HG03442 (cell line): ENCODE results near the gene WSB1.
A peak's percentile ranks its signal among the peaks of the same experiment; 100 is the strongest.
"Not testable (repeated sequence)": the region's sequence is repeated elsewhere in the genome, so short reads cannot be mapped to it uniquely, and the experiment has no call there.

Experiments
- ATAC-seq: cut with Tn5 transposase; IDR thresholded peaks from one replicate; pipeline ENCODE4 v1.9.1; 2021; ENCODE audit warnings: mild to moderate bottlenecking, moderate library complexity; ENCODE audit not compliant: unreplicated experiment

WSB1 gene

GRCh38 chr17:27315322-27315721 lies 21.4 kb downstream of the WSB1 start:
- ATAC-seq, result no peak

GRCh38 chr17:27315796-27316465 lies 22.0 kb downstream of the WSB1 start:
- no peak for ATAC-seq

DNA sequence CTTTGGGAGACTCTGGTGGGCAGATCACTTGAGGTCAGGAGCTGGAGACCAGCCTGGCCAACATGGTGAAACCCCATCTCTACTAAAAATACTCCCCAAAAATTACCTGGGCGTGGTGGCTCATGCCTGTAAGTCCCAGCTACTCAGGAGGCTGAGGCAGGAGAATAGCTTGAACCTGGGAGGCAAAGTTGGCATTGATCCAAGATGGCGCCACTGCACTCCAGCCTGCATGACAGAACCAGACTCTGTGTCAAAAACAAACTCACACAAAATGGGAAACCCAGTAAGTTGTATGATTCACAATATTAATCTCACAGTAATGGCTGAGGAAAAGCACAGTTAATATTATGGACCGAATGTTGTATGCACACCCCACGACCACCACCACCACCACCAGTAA lies 24.3 kb downstream of the WSB1 start:
- no peak for ATAC-seq

GRCh38 chr17:27318633-27319032 lies 24.7 kb downstream of the WSB1 start:
- no peak for ATAC-seq

GRCh38 chr17:27319541-27320221 lies 25.8 kb downstream of the WSB1 start:
- ATAC-seq, result no peak

GRCh38 chr17:27320222-27320560 lies 26.3 kb downstream of the WSB1 start:
- ATAC-seq, result no peak

DNA sequence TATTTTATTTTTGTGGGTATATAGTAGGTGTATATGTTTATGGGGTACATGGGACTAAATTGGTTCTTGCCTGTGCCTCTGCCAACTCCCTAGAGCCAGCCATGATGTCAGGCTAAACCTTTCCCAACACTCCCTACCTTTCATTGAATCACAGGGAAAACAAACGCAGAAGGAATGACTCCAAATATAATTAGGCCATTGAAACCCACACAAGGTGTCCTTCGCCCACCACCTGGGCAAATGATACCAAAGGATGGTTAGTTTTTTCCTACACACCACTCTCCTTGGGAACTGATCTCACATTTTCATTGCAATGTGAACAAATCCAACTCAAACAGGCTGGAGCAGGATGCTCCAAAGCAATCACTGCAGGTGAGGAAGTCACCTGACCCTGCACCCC lies 27.5 kb downstream of the WSB1 start:
- no peak for ATAC-seq

GRCh38 chr17:27322026-27322425 lies 28.1 kb downstream of the WSB1 start:
- no peak for ATAC-seq

GRCh38 chr17:27322690-27323508 lies 29.0 kb downstream of the WSB1 start:
- no peak for ATAC-seq

DNA sequence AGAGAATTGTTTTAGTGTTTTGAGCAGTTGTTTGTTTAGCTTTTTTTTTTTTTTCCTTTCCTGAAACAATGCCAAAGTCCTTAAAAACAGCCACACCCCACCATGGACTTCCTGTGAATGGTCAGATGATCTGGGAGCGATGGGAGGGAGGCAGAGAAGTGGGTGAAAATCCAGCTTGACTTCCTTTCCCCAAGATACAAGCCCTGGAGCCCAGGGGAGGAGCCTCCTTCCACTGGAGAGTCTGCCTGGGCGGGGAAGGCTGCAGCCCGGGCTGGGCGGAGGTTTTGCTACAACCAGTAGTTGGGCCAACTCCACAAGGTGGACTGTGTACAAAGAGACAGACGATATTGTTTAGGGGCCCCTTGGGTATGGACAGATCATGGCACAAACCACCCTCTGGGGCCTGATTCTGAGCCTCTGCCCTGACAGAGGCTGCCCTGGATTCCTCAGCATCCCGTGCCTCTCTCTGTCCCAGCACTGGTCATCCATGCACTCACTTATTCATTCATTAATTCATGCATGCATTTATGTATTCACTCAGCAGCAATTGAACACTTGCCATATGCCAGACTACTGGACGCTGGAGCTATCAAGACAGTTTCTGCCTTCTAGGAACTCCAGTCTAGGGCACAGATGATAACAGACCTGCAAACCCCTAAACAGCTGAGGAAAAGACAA lies 29.8 kb downstream of the WSB1 start:
- no peak for ATAC-seq

DNA sequence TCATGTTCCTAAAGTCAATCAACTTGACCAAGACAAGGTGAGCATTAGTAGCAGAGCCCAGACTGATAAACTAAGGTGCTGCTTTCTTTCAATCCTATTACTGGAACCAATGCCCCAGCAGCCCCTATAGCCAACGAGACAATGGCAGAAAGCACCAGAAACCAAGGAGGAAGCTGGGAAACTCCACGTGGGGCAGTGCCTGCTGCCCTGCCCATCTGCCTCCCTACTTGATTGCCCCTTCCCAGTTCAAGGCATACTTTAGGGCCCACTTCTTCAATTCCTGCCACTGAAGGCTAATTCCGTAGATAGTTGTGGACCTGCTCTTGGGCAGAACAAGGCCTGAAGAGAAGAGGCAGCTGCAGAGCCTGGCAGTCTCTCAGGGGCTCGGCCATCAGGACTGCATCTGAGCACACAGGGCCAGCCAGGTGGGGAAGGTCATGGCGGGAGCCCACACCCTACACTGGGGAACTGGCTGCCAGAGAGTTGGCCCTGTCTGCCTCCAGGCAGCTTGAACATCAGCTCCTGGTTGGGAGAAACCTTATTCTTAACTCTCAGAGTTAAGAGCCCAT lies 30.9 kb downstream of the WSB1 start:
- ATAC-seq, result no peak

- ATAC-seq, result no peak
Measured at GRCh38 chr17:27326051-27326450, 32.1 kb downstream of the WSB1 start.

DNA sequence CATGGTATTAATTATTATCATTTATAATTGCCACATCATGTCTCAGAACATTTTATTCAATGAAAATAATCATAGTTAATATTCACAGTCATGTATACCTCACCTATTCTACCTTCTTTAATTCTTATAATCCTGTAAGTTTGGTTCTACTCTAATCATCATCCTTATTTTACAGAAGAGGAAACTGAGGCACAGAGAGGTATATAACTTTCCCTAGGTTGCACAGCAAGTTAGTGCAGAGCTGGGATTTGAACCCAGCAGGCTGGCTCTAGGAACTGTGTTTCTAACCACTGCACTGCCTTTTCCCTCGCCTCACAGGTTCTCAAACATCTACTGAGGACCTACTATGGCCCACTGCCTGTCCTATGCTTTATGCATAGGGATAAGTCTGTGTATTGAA lies 32.7 kb downstream of the WSB1 start:
- no peak for ATAC-seq

- no peak for ATAC-seq
Measured at GRCh38 chr17:27327397-27327796, 33.5 kb downstream of the WSB1 start.

DNA sequence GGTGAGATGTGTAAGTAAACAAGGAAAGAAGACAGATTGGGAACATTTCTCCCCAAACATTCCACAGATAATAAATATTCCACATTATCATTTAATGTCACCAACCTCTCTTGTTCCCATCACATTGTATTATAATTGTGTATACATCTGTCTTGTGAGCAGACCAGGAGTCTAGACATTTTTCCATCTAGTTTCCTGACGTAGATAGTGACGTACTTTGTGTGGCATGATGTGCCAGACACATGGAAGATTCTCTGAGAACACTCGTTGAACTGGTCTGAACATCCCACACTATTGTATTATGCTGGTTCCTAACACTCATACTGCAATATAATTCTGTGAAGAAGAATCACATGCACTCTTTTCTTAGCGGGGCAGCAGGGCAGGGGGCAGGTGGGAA lies 34.0 kb downstream of the WSB1 start:
- ATAC-seq, result no peak

DNA sequence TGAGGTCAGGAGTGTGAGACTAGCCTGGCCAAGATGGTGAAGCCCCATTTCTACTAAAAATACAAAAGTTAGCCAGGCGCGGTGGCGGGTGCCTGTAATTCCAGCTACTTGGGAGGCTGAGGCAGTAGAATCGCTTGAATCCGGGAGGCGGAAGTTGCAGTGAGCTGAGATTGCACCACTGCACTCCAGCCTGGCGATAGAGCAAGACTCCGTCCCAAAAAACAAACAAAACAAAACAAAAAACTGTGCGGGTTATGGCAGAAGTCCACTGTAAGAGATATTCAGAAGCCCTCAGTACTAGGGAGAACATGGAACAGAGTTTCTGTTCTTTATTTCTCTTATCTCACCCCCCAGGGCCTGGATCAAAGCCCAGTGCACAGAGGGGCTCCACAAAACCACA lies 34.8 kb downstream of the WSB1 start:
- not testable (repeated sequence) for ATAC-seq

DNA sequence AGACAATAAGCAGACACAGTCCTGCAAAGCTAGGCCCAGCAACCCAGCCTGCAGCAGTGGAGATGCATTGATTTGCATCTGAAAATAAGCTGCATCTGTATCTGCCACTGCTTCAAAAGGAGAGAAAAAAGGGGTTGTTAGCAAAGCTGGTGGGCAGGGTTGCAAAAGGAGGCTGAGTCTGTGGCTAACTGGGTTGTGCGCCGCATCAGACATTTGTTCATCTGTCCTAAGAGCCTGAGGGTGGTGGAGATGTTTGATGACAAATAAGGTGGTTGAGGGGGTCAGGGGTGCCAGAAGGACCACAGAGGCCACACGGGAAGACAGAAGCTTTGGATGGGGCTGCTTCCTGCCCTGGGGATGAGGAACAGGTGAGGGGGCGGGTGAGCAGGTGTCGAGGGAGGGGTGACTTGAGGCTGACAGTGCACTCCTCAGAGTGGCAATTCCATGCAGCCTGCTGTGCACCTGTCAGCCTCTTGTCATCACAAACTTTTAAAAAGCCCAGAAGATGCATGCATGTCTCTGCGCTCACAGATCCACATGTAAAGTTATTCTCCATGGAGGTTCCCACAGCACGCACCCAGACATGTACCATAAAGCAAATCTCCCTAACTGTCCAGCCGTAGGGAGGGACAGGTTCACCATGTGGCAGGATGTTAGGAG lies 35.4 kb downstream of the WSB1 start:
- ATAC-seq, result no peak

DNA sequence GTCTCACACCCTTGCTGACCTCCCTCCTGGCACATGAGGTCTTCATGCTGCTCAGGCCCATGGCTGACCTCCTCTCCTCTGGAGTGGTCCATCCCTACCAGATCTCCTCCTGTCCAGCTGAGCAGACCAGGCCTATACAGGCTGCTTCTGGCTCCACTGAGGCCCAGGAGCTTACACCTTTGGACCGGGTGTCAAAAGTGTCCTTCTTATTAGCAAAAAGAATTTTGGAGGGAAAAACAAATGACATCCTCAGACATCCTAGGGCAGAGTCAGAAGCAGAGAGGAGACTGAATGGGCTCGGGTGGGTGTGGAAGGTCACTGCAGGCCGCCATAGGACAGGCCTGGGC lies 38.1 kb downstream of the WSB1 start:
- ATAC-seq, result no peak

DNA sequence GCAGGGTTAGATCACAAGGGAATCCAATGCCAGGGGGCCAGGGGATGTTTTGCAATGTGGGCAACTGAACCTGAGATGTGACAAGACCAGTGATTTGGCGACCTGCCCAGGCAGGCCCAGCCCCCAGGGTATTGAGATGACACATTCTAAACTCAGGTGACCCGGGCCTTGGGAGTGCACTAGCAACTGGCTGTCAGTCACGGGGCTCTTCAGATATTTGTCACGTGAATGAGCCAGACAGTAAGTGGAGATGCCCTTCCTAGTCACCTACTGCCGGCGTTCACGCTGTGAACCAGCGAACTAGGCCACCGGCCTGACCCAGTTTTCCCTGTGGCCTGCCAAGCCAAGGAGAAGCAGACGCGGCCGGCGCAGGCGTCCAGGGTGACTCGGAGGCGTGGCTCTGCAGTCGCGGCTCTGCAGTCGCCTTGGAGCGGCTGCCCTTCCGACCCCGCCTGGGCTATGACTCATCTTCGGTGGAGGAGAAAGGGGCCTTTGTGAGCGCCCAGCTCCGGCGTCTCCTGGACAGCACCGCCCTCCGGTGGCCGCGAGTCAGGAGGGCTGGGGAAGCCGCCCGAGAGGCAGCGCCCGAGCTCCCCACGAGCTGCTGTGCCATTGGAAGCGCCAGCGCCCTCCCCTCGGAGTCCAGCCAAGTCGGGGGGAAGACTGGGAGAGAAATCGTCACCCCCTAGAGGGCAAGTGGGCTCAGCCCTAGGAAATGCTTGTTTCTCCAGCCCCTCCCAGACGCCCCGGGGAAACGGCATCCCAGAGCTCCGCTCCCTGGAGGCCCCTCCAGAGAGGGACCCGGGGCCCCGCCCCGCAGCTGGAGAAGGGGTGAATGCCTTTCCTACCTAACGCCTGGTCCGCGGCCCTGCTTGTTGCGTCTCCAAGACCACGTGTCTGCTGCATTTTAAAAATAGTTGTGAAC lies 38.8 kb downstream of the WSB1 start:
- ATAC-seq, result peak; percentile 88
